Muscle layer of colon (tissue), 2 donors: ENCODE results near the gene SLC6A19.

Experiments
- H3K27ac ChIP-seq: one replicate; pipeline ENCODE4 v1.7.0; 2013; ENCODE audit warnings: low read depth, mild to moderate bottlenecking, low read length, moderate library complexity
- H3K27me3 ChIP-seq, 2 donors: one replicate each; pipeline ENCODE4 v1.7.0; 2013; ENCODE audit warnings: low read length in 2 of 2, mild to moderate bottlenecking in 2 of 2; ENCODE audit not compliant: insufficient read depth in 2 of 2, control insufficient read depth in 1 of 2
- H3K36me3 ChIP-seq: one replicate; pipeline ENCODE4 v1.7.0; 2013; ENCODE audit warnings: mild to moderate bottlenecking, low read length; ENCODE audit not compliant: insufficient read depth
- H3K4me1 ChIP-seq: one replicate; pipeline ENCODE4 v1.7.0; 2013; ENCODE audit warnings: mild to moderate bottlenecking, low read length; ENCODE audit not compliant: insufficient read depth
- H3K4me3 ChIP-seq, 2 donors: one replicate each; pipeline ENCODE4 v1.7.0; 2013; ENCODE audit warnings: low read length in 2 of 2, low read depth in 1 of 2, mild to moderate bottlenecking in 1 of 2, moderate library complexity in 1 of 2
- H3K9ac ChIP-seq: one replicate; pipeline ENCODE4 v1.7.0; 2013; ENCODE audit warnings: low read length
- H3K9me3 ChIP-seq: one replicate; pipeline ENCODE4 v1.7.0; 2013; ENCODE audit warnings: mild to moderate bottlenecking, low read length
- donor health status: abdominal sarcoma.
- donor health status: Adenocarcinoma of cecum.

SLC6A19 gene

DNA sequence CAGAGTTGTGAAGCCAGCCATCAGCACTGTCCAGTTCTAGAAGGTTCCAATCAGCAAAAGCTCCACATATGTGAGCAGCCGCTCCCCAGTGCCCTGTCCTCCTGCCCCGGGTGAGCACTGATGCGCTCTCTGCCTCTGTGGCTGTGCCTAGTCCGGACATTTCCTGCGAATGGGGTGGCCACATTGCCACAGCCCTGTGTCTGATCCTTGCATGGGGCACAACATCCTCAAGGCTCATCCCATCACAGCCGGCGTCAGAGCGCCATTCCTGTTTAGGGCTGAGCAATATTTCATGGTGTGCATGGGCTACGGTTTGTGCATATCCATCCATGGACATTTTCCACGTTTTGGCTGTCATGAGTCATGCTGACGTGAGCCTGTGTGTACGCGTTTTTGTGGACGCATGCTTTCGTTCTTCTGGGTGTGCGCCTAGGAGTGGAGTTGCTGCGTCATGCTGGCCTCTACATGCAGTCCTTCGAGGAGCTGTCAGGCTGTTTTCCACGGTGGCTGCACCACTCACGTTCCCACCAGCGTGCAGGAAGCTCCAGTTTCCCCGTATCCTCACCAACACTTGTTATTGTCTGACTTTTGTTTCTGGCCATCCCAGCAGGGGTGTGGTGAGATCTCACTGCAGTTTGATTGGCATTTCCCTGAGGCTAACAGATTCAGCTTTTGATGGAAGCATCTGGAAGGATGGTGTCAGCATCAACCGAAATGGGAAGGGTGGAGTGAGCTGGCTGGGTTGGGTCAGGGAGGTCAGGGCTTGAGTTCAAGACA is 14.1 kb downstream of the SLC6A19 start:
- no peak overlapping the region for H3K27ac ChIP-seq
- no peak overlapping the region for H3K9ac ChIP-seq
- H3K36me3 ChIP-seq, result no peaks in the 10 kb centered on the region
- H3K4me3 ChIP-seq, result no peak overlapping the region
- H3K9me3 ChIP-seq, result no peaks in the 10 kb centered on the region
- no peaks in the 10 kb centered on the region for H3K27me3 ChIP-seq
- H3K4me1 ChIP-seq, result no peaks in the 10 kb centered on the region

DNA sequence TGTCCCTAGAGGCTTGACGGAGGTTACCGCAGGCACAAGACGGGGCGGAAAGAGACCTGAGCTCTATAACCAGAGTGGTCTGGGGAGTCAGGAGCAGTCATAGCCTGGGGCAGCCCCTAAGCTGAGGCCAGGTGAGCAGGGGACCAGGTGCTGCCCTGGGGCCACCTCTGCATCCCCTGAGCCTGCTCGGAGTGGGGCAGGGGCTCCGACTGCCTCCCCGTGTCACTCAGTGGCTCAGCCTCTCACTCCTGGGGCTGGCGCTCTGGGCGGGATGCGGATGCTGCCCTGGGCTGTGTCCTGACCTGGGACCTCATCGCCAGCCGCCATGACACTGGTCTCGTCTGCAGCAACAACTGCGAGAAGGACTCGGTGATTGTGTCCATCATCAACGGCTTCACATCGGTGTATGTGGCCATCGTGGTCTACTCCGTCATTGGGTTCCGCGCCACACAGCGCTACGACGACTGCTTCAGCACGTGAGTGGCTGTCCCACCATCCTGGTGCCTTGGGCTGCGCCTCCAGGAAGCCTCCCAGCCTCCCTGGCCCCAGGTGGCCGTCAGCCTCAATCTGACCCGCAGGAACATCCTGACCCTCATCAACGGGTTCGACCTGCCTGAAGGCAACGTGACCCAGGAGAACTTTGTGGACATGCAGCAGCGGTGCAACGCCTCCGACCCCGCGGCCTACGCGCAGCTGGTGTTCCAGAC is 15.0 kb downstream of the SLC6A19 start:
- Histone ChIP-seq H3K9me3 (no peaks in the 10 kb centered on the region), H3K9ac (no peak overlapping the region), H3K36me3 (no peaks in the 10 kb centered on the region), H3K4me3 (no peak overlapping the region), H3K4me1 (no peaks in the 10 kb centered on the region), H3K27ac (no peak overlapping the region), H3K27me3 (no peaks in the 10 kb centered on the region)

DNA sequence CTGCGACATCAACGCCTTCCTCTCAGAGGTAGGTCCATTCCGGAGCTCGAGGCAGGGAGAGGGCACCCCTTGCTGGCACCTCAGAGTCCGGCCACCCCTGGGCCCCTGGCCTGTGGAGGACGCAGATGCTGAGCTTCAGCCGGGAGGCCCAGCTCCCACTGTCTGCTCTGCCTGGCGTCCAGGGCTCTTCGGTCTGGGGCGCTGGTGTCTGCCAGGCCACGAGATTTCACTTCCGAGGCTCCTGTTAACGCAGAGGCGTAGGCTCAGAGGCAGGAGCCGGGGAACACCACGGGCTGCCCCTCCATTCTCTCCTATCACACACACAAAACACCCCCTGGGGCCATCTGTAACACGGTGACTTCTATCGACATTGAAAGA is 15.5 kb downstream of the SLC6A19 start:
- Histone ChIP-seq H3K4me1 (no peaks in the 10 kb centered on the region), H3K36me3 (no peaks in the 10 kb centered on the region), H3K27ac (no peak overlapping the region), H3K27me3 (no peaks in the 10 kb centered on the region), H3K9me3 (no peaks in the 10 kb centered on the region), H3K4me3 (no peak overlapping the region), H3K9ac (no peak overlapping the region)

DNA sequence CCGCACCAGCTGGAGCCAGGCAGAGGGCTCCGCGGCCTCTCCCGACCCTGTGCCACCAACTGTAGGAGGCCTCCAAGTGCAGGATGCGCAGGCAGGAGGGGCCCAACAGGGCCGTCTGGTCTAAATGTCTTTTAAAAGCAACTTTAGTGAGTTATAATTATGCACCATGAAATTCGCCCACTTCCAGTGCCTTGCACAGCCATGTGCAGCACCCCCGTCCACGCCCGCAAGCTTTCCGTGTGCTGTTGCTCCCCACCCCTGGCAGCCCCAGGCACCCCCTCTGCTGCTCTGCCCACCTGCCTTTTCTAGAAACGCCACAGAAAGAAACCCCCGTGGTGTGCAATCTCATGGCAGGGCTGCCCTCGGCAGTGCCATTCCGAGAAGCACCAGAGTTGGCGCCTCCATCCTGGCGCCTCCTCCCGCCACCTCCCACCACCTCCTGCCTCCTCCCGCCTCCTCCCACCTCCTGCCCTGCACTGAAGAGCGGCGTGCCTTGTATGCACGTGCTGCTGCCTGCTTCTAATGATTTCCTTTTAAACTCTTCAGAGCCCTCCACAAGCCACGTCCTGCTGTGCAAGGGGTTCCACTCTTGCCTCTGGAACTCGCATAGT is 16.3 kb downstream of the SLC6A19 start:
- Histone ChIP-seq H3K9ac (no peak overlapping the region), H3K36me3 (no peaks in the 10 kb centered on the region), H3K9me3 (no peaks in the 10 kb centered on the region), H3K27ac (no peak overlapping the region), H3K4me3 (no peak overlapping the region), H3K4me1 (no peaks in the 10 kb centered on the region), H3K27me3 (no peaks in the 10 kb centered on the region)

DNA sequence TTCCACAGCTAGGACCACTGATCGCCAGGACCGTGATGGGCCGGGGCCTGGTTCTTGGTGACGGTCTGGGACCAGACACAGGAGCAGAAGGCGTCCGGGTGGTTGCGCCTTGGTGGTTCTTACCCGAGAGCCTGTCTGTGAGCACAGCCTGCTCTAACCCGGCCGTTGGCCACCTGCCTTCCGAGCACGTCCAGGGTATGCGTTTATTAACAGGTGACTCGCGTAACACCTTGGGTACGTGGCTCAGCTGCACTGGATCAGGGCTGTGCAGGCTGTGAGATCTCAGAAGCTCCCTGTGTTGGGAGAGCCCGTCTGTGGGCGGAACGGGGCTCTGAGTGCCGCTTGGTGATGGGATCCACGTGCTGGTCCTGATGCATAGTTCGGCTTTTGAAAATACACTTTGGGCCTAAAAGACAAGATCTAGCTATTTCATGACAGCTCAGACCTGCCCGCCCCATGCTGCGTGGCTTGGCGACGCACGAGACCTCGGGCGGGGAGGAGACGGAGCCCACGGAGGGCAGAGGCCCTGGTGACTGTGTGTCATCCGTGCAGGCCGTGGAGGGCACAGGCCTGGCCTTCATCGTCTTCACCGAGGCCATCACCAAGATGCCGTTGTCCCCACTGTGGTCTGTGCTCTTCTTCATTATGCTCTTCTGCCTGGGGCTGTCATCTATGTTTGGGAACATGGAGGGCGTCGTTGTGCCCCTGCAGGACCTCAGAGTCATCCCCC is 17.1 kb downstream of the SLC6A19 start:
- H3K4me1 ChIP-seq, result no peaks in the 10 kb centered on the region
- H3K9ac ChIP-seq, result no peak overlapping the region
- no peaks in the 10 kb centered on the region for H3K27me3 ChIP-seq
- no peaks in the 10 kb centered on the region for H3K36me3 ChIP-seq
- H3K9me3 ChIP-seq, result no peaks in the 10 kb centered on the region
- H3K4me3 ChIP-seq, result no peak overlapping the region
- H3K27ac ChIP-seq, result no peak overlapping the region

DNA sequence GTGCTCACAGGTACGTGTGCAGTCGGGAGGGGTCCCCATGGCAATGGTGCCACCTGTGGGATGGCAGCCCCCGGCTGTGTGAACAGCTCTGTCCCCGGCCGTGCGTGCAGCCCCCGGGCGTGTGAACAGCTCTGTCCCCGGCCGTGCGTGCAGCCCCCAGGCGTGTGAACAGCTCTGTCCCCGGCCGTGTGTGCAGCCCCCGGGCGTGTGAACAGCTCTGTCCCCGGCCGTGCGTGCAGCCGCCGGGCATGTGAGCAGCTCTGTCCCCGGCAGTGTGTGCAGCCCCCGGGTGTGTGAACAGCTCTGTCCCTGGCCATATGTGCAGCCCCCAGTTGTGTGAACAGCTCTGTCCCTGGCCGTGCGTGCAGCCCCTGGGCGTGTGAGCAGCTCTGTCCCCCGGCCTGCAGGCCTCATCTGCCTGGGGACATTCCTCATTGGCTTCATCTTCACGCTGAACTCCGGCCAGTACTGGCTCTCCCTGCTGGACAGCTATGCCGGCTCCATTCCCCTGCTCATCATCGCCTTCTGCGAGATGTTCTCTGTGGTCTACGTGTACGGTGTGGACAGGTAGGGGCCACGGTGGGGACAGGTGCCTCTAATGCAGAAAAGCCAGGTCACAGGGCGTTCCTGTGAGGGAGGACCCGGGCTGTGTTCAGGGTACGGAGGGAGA is 17.8 kb downstream of the SLC6A19 start:
- Histone ChIP-seq H3K36me3 (no peaks in the 10 kb centered on the region), H3K27me3 (no peaks in the 10 kb centered on the region), H3K9ac (no peak overlapping the region), H3K4me1 (no peaks in the 10 kb centered on the region), H3K9me3 (no peaks in the 10 kb centered on the region), H3K4me3 (no peak overlapping the region), H3K27ac (no peak overlapping the region)

DNA sequence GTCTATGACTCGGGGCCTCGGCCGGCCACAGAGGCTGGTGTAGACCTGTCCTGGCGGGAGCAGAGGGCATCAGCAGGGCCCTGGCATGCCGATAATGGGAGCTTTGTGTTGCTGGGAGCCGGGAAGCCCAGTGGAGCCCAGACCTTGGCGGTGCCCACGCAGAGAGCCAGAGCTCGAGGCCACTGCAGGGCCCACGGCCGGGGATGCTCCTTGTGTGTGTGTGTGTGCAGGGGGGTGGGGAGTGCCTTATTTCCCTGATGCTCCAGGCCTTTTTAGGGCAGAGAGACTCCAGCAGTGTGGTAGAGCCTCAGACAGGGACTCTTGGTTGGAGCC is 18.3 kb downstream of the SLC6A19 start:
- H3K27me3 ChIP-seq, result no peaks in the 10 kb centered on the region
- no peak overlapping the region for H3K27ac ChIP-seq
- no peaks in the 10 kb centered on the region for H3K4me1 ChIP-seq
- no peak overlapping the region for H3K4me3 ChIP-seq
- no peak overlapping the region for H3K9ac ChIP-seq
- no peaks in the 10 kb centered on the region for H3K36me3 ChIP-seq
- no peaks in the 10 kb centered on the region for H3K9me3 ChIP-seq

DNA sequence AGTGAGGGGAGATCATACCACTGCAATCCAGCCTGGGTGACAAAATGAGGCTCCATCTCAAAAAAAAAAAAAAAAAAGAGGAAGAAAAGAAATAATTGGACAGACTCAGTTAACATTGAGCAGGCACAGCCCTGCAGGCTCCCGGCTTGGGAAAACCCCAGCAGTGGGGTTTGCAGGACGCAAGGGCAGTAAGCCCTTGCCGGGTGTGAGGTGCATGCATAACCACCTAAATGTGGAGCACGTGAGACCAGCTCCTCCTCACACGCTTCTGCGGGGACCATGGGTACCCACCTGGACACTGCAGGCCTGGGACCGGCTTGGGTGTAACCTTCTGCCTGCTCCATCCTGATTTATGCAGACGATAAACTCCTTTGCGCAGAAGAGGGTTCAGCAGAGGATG is 19.0 kb downstream of the SLC6A19 start:
- H3K36me3 ChIP-seq, result no peaks in the 10 kb centered on the region
- H3K9me3 ChIP-seq, result no peaks in the 10 kb centered on the region
- H3K9ac ChIP-seq, result no peak overlapping the region
- H3K4me3 ChIP-seq, result no peak overlapping the region
- H3K27me3 ChIP-seq, result no peaks in the 10 kb centered on the region
- H3K4me1 ChIP-seq, result no peaks in the 10 kb centered on the region
- no peak overlapping the region for H3K27ac ChIP-seq

DNA sequence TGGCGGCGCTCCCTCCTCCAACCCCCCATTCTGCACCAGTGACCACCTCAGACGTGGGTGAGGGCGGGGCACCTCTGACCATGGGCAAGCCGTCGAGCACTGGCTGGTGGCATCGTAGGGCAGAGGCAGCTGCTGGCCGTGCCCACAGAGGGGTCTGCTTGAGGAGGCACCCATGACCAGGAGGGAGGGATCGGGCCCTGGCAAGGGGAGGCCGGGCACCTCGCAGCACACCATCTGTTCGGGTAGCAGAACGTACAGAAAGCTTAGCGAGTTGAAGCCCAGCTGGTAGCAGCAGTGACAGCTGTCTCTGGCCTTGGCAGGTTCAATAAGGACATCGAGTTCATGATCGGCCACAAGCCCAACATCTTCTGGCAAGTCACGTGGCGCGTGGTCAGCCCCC is 19.4 kb downstream of the SLC6A19 start:
- H3K27ac ChIP-seq, result no peak overlapping the region
- H3K4me1 ChIP-seq, result no peaks in the 10 kb centered on the region
- H3K9me3 ChIP-seq, result no peaks in the 10 kb centered on the region
- no peak overlapping the region for H3K4me3 ChIP-seq
- H3K36me3 ChIP-seq, result no peaks in the 10 kb centered on the region
- no peaks in the 10 kb centered on the region for H3K27me3 ChIP-seq
- H3K9ac ChIP-seq, result no peak overlapping the region

DNA sequence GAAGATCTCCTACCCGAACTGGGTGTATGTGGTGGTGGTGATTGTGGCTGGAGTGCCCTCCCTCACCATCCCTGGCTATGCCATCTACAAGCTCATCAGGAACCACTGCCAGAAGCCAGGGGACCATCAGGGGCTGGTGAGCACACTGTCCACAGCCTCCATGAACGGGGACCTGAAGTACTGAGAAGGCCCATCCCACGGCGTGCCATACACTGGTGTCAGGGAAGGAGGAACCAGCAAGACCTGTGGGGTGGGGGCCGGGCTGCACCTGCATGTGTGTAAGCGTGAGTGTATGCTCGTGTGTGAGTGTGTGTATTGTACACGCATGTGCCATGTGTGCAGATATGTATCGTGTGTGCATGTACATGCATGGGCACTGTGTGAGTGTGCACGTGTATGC is 20.3 kb downstream of the SLC6A19 start:
- no peaks in the 10 kb centered on the region for H3K9me3 ChIP-seq
- peaks cover 0 to 4% of the 10 kb centered on the region in 2 donors for H3K27me3 ChIP-seq
- no peaks in the 10 kb centered on the region for H3K36me3 ChIP-seq
- H3K27ac ChIP-seq, result no peak overlapping the region
- H3K9ac ChIP-seq, result no peak overlapping the region
- H3K4me3 ChIP-seq, result no peak overlapping the region
- no peaks in the 10 kb centered on the region for H3K4me1 ChIP-seq

DNA sequence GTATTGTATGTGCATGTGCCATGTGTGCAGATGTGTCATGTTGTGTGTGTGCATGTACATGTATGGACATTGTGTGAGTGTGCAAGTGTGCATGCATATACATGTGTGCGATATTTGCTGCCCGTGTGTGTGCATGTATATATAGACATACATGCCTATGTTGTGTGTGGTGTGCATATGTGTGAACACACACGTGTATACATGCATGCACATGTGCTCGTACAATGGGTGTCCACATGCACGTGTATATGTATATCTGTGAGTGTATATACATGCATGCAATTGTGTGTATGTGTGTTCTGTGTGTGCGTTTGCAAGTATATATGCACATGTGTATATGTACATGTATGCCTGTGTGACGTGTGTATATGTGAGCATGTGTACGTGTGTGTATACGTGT is 20.8 kb downstream of the SLC6A19 start:
- Histone ChIP-seq H3K9ac (no peak overlapping the region), H3K4me3 (no peak overlapping the region), H3K4me1 (no peaks in the 10 kb centered on the region), H3K27ac (no peak overlapping the region), H3K27me3 (peaks cover 0 to 4% of the 10 kb centered on the region in 2 donors), H3K36me3 (no peaks in the 10 kb centered on the region), H3K9me3 (no peaks in the 10 kb centered on the region)
